ENCODE measurements around the gene MCUR1.
"Not testable (repeated sequence)": the region's sequence is repeated elsewhere in the genome, so short reads cannot be mapped to it uniquely, and the experiment has no call there.

Gene MCUR1

DNA sequence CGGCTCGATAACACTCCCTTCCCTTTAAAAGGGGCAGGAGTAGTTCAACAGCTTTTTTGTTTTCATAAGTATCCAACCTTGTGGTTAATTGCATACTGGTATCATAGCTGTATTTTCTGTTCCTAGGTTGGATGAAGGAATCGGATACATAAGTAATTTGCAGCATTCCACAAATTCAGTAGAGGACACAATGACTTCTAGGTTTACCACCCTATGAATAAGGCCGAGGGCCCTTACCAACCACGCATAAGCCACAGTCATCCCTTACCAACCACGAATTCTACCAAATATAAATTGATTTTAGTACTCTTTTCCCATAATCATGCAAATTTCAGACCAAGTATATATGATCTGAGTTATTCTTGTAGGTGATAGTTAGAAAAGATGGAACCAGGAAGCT is 36.3 kb downstream of the MCUR1 start:
- TF ChIP-seq, protein P1, sequence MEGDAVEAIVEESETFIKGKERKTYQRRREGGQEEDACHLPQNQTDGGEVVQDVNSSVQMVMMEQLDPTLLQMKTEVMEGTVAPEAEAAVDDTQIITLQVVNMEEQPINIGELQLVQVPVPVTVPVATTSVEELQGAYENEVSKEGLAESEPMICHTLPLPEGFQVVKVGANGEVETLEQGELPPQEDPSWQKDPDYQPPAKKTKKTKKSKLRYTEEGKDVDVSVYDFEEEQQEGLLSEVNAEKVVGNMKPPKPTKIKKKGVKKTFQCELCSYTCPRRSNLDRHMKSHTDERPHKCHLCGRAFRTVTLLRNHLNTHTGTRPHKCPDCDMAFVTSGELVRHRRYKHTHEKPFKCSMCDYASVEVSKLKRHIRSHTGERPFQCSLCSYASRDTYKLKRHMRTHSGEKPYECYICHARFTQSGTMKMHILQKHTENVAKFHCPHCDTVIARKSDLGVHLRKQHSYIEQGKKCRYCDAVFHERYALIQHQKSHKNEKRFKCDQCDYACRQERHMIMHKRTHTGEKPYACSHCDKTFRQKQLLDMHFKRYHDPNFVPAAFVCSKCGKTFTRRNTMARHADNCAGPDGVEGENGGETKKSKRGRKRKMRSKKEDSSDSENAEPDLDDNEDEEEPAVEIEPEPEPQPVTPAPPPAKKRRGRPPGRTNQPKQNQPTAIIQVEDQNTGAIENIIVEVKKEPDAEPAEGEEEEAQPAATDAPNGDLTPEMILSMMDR (IDR thresholded peaks at IDR 0.05; ENCODE audit: low read length, missing control alignments), result no peak
- no peak for DNase-seq (ENCODE audit: low read depth)
- H3K4me3 ChIP-seq (replicated peaks; ENCODE audit: low read depth, low read length), result no peak overlapping the region

DNA sequence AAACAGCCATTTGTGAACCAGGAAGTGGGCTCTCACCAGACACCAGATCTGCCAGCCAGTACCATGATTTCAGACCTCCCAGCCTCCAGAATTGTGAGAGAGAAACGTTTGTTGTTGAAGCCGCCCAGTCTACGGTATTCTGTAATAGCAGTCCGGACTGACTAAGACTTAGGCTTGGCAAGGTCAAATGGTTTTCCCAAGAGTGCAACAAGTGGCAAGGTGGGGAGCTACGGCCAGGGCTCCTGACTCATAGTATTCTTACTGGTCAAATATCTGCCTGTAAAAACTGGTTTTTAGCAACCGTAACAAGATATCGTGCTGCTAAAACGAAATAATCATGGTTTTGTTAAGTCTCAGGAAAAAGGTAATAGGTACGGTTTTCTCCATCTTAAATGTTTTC is 37.8 kb downstream of the MCUR1 start:
- H3K4me3 ChIP-seq (replicated peaks; ENCODE audit: low read depth, low read length), result no peak overlapping the region
- no peak for DNase-seq (ENCODE audit: low read depth)
- TF ChIP-seq, protein P1 (IDR thresholded peaks at IDR 0.05; ENCODE audit: low read length, missing control alignments), result no peak

DNA sequence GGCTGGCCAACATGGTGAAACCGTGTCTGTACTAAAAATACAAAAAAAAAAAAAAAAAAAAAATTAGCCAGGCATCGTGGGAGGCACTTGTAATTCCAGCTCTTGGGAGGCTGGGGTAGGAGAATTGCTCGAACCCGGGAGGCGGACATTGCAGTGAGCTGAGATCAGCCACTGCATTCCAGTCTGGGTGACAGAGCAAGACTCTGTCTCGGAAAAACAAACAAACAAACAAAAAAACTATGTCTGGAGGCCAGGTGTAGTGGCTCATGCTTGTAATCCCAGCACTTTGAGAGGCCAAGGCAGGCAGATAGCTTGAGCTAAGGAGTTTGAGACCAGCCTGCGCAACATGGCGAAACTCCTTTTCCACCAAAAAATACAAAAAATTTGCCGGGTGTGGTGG is 38.9 kb downstream of the MCUR1 start:
- DNase-seq (ENCODE audit: low read depth); H3K4me3 ChIP-seq (replicated peaks; ENCODE audit: low read depth, low read length): not testable (repeated sequence)

DNA sequence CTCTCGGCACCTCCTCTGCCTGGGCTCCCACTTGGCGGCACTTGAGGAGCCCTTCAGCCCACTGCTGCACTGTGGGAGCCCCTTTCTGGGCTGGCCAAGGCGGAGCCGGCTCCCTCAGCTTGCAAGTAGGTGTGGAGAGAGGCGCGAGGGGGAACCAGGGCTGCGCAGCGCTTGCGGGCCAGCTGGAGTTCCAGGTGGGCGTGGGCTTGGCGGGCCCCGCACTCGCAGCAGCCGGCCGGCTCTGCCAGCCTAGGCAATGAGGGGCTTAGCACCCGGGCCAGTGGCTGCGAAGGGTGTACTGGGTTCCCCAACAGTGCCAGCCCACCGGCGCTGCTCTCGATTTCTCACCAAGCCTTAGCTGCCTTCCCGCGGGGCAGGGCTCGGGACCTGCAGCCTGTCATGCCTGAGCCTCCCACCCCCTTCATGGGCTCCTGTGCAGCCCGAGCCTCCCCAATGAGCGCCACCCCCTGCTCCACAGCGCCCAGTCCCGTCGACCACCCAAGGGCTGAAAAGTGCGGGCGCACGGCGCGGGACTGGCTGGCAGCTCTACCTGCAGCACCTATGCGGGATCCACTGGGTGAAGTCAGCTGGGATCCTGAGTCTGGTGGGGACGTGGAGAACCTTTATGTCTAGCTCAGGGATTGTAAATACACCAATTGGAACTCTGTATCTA is 41.9 kb downstream of the MCUR1 start:
- not testable (repeated sequence) for DNase-seq (ENCODE audit: low read depth); H3K4me3 ChIP-seq (replicated peaks; ENCODE audit: low read depth, low read length)

DNA sequence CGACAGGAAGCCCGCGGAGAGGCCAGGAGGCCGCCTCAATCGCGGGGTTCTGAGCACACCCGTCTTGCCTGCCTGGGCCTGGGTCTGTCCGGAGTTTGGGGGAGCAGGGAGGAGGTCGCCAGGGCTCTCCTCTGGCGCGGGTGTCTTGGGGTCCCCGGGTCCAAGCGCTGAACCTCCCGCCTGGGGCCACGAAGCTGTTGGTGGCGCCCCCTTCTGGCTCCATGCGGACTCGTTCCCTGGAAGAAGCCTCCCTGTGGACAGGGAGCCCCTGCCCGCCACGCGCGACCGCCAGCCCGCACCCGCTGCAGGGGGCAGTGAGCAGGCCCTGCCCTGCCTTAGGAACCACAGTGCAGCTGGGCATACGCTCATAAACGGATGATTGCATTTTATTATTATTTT is 44.7 kb downstream of the MCUR1 start:
- no peak overlapping the region for H3K4me3 ChIP-seq (replicated peaks; ENCODE audit: low read depth, low read length)
- TF ChIP-seq, protein P1 (IDR thresholded peaks at IDR 0.05; ENCODE audit: low read length, missing control alignments), result no peak
- no peak for DNase-seq (ENCODE audit: low read depth)

DNA sequence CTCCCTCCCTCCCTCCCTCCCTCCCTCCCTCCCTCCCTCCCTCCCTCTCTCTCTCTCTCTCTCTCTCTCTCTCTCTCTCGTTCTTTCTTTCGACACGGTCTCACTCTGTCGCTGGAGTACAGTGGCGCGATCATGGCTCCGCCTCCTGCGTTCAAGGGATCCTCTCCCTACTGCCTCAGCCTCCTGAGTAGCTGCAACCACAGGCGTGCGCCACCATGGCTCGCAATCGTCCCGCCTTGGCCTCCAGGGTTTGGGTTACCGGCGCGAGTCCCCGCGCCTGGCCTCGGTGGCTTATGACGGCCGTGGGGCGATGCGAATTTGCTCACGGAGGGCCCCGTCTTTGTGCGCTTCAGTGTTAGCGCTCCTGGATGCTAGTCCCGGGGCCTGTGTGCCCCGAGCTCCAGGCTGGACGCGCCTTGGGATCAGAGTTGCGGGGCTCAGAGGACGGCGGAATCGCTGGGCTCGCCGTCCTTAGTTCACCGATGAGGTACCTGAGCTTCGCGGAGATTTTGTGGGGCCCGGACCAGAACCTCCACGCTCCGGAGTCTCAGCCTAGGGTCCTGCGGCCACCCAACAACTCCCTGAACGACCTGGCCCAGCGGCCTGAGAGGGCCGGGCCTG is 45.2 kb downstream of the MCUR1 start:
- no peak for DNase-seq (ENCODE audit: low read depth)
- TF ChIP-seq, protein P1 (IDR thresholded peaks at IDR 0.05; ENCODE audit: low read length, missing control alignments), result no peak
- no peak overlapping the region for H3K4me3 ChIP-seq (replicated peaks; ENCODE audit: low read depth, low read length)

DNA sequence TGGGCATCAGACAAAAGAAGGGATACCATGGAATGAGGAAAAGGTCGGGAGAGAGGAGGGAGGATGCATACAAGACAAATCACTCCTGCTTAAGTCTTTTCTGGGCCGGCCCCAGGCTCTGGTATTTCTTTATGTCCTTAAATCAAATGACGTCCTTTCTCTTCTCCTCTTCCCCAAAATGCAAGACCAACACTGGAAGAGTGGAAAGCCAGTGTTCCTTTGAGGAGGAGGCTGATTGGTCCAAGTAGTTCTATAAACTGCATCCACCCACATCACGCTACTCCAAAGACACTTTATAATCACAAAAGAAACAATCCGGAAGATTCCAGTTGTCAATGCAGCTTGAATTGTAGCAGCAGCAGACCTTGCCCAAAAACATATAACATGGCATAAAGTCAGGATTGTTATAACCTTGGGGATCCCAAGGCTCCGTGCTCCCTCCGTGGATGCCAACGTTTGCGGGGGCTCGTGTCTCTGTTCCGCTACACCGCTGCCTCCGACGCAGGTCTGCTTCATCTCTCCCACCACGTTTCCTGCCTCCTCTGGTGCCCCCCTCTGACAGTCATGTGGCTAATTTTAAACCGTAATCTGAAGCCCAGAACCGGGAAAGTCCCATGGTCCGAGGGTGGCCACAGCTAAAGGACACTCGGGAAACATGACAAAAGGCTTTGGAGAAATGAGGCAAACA is 47.1 kb downstream of the MCUR1 start:
- TF ChIP-seq, protein P1 (IDR thresholded peaks at IDR 0.05; ENCODE audit: low read length, missing control alignments), result peak; percentile 8
- peak overlapping the region; percentile 35 for H3K4me3 ChIP-seq (replicated peaks; ENCODE audit: low read depth, low read length)
- DNase-seq (ENCODE audit: low read depth), result peak; percentile 31
